Stimulated activated CD4-positive, alpha-beta T cell treated with anti-CD3 and anti-CD28 coated beads, Interleukin-2, amount 100 ng/mL, for 24 hours (primary cell): Measurements from ENCODE around the gene SPANXN4.
A peak's percentile ranks its signal among the peaks of the same experiment; 100 is the strongest.

Source experiments
- DNase-seq, 2 donors: peaks; one replicate each; pipeline ENCODE4 v3.0.0-alpha.2; 2020

The SPANXN4 gene

DNA sequence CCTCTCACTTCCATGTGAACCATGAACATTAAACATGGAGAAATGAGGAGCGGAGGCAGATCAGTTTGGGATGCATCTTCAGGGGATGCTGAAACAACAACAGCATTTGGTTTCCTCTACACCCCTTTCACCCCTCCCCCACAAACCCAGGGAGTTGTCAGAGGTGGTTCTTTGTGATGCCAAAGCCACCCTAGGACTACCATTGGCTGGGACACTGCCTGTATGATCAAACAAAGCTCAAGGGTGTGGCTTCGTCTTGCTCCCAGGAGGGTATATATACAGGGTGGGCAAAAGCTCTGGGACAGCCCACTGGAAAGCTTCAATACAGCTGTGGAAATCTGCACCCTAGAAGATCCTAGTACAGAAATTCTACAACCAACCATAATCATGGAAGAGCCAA, at the start of gene SPANXN4:
Gene SPANXN4 (plus strand): TSS at position 301 of the 400 bp plus-strand sequence. CDS start 87 bp downstream, at position 388.
- no peak for DNase-seq

- DNase-seq = no peak
These were observed 48.4 kb upstream of the SPANXN4 start for GRCh38 chrX:142977128-142977914.

- DNase-seq = no peak
These were observed 47.5 kb upstream of the SPANXN4 start for GRCh38 chrX:142978130-142978684.

GRCh38 chrX:142982679-142983078, 43.0 kb upstream of the SPANXN4 start:
- DNase-seq = no peak

DNA sequence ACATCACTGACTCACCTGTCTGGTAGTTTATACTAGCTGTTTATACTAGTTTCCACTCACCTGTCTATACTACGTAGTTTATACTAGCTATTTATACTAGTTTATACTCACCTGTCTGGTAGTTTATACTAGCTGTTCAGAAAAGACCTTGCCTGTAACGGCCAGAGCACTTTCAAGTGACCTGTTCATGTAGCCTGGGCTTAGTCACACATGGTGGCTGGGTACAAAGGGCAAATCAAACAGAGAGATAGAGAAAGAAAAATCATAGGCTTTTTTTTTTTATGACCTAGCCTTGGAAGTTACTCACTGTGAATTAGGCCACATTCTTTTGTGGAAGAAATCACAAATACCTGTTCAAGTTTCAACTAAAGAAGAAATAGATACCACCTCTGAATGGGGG, 30.7 kb upstream of the SPANXN4 start:
- no peak for DNase-seq

GRCh38 chrX:142998447-142999198, 27.1 kb upstream of the SPANXN4 start:
- no peak for DNase-seq

- DNase-seq = no peak
These were observed 26.5 kb upstream of the SPANXN4 start for GRCh38 chrX:142999199-142999701.

DNA sequence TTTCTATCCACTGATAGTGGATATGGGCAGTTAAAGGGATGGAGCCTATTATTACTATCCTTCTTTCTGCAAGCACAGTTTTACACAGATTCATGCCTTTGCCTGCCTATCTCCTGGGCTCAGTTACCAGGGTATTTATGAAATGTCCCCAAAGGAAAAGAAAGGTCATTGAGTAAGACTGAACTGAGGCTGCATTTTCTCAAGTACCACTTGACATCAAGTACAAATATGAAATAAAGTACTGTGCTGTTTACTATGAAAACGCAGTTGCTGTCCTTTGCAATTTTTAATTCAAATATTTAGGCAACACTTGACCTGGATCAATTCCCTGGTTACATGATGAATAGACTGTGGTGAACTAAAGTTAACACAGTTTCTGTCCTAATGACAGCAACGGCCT, 23.5 kb upstream of the SPANXN4 start:
- no peak for DNase-seq

DNA sequence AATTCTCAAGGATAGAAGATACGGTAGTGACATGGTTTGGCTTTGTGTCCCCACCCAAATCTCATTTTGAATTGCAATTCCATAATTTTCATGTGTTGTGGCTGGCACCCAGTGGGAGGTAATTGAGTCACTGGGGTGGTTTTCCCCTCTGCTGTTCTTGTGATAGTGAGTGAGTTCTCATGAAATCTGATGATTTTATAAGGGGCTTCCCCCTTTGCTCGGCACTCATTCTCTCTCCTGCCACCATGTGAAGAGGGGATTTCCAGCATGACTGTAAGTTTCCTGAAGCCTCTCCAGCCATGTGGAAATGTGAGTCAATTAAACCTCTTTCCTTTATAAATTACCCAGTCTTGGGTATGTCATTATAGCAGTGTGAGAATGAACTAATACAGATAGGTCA, 8.5 kb upstream of the SPANXN4 start:
- peak in 1 of 2 donors; percentile 13 for DNase-seq

- DNase-seq = no peak
These were observed 1.5 kb downstream of the SPANXN4 start for GRCh38 chrX:143027275-143027674.

DNA sequence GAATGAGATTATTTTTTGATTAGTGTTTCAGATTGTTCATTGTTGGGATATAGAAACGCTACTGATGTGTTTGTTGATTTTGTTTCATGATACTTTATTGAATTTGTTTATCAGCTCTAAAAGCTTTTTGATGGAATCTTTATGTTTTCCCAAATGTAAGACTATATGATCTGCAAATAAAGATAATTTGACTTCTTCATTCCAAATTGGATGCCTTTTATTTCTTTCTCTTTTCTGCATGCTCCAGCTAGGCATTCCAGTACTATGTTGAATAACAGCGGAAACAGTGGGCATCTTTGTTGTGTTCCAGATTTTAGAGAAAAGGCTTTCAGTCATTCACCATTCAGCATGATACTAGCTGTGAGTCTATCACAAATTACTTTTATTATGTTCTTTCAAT, 21.8 kb downstream of the SPANXN4 start:
- no peak for DNase-seq

GRCh38 chrX:143058120-143058519, 32.4 kb downstream of the SPANXN4 start:
- no peak for DNase-seq

- no peak for DNase-seq
These were observed 55.5 kb downstream of the SPANXN4 start for GRCh38 chrX:143081231-143081630.

DNA sequence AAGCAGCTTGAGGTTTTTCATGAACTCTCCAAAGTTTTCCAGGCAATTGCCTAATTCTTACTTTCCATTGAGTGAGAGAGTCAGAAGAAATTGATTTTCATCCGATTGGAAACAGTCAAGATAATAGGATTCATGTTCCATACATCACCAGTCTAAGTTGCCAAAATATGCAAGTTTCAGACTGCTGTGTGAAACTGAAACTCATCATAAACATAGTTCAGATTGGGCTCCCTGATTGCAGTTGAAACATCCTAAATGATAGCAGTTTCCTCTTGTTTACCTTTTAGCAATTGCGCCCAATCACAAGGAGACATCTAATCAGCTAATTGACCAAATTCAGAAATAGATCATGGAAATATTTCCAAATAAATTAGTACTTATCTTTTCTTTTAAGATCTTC, 56.8 kb downstream of the SPANXN4 start:
- no peak for DNase-seq
